ENCODE results near the gene EIF2D.
"Not testable (repeated sequence)": the region's sequence is repeated elsewhere in the genome, so short reads cannot be mapped to it uniquely, and the experiment has no call there.

Gene EIF2D

DNA sequence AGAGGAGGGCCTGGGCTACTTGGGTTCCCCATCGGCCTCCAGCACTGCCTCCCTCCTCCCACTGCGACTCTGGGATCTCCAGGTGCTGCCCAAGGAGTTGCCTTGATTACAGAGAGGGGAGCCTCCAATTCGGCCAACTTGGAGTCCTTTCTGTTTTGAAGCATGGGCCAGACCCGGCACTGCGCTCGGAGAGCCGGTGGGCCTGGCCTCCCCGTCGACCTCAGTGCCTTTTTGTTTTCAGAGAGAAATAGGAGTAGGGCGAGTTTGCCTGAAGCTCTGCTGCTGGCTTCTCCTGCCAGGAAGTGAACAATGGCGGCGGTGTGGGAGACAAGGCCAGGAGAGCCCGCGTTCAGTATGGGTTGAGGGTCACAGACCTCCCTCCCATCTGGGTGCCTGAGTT lies 24.4 kb downstream of the EIF2D start:
- DNase-seq (ENCODE audit: low read depth, low spot score), result no peak

- no peak for DNase-seq (ENCODE audit: low read depth, low spot score)
Observed at GRCh38 chr1:206586501-206587445, 25.5 kb downstream of the EIF2D start.

DNA sequence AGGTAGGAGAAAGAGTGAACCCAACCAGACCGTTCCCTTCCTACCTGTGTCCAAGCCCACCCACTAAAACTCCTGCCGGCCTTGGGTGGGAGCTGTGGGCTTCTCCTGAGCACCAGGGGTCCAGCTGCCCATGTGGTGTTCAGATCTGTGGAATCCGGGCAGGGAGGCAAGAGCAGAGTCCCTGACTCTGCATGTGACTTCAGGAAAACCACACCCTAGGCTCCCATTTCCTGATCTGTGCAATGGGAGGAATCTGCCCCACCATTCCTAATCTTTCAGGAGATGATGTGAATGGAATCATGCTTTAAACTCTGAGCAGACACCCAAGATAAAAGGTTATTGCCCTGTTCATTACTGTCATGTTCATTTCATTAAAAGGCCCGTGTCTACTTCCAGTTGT lies 27.6 kb downstream of the EIF2D start:
- no peak for DNase-seq (ENCODE audit: low read depth, low spot score)

- peak; percentile 82 for DNase-seq (ENCODE audit: low read depth, low spot score)
Observed at GRCh38 chr1:206583707-206584648, 28.3 kb downstream of the EIF2D start.

DNA sequence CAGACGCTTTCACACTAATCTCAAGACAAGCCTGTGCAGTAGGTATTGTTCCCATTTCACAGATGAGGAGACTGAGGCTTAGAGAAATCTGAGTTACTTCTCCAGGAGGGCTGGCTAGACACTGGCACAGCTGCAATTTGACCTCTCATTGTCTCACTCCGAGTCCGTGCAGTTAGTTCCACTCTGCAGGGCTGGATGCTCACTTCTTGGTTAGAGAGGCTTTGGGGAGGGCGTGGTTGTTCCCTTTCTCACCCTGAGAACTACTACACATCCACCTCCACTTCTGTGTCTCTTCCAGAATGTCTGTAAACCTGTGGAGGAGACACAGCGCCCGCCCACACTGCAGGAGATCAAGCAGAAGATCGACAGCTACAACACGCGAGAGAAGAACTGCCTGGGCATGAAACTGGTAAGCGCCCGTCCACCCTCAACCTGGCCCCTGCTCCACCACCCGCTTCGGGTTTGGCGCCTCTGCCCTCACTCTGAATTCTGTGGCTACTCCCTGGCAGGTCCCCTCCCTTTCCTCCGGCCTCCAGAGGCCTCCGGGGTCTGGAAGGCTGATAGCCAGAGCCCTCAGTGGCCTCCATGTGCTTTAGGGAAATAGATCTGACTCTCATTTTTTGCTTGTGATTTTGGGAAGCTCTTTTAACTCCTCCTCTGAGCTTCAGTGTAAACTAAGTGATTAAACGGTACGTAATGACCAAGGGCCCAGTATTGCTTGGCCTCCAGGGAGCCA lies 29.1 kb downstream of the EIF2D start:
- DNase-seq (ENCODE audit: low read depth, low spot score), result no peak

DNA sequence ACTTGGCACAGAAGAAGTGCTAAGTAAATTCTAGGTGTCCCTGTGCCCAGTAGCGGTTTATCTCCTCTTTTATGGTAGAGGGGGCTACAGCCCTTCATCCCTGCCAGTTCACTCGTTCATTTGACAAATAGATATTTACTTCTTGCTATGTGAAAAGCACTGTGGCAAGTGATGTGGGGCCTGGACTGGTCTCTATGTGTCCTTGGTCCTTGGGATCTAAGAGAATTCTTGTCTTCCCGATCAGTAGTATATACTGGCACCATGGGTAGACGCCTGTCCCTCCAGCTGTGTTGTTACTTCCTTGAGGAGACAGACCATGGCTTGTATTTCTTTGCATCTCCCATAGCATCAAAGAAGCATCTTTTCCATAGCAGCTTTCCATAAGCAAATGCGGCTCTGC lies 29.7 kb downstream of the EIF2D start:
- DNase-seq (ENCODE audit: low read depth, low spot score), result no peak

DNA sequence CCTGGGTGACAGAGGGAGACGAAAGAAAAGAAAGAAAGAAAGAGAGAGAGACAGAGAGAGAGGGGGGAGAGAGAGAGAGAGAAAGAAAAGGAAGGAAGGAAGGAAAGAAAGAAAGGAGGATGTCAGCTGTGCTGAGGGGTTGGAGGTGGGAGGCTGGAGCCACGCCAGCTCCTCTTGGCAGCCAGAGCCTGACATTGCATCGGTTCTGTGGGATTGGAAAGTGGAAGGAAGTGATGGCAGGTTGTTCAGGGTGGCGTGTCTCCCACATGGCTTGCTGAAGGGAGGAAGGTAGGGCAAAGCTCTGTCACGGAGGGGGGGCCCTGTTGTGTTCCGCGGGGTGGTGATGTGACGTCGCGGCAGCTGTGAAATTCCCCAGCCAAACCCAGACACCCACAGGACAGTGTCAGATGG lies 30.7 kb downstream of the EIF2D start:
- DNase-seq (ENCODE audit: low read depth, low spot score), result no peak

DNA sequence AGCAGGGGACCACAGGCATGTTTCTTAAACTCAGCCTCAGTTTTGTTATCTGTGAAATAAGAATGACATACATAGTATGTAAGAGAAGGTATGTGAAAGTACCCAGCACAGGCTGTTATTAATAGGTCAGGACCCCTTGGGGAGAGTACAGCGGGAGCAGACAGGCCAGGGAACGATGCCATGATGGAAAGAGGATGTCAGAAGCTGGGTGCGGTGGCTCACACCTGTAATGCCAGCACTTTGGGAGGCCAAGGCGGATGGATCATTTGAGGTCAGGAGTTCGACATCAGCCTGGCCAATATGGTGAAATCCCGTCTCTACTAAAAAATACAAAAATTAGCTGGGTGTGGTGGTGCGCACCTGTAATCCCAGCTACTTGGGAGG lies 31.2 kb downstream of the EIF2D start:
- not testable (repeated sequence) for DNase-seq (ENCODE audit: low read depth, low spot score)

GRCh38 chr1:206580438-206581113 lies 31.7 kb downstream of the EIF2D start:
- DNase-seq (ENCODE audit: low read depth, low spot score), result no peak

GRCh38 chr1:206579747-206580437 lies 32.4 kb downstream of the EIF2D start:
- peak; percentile 81 for DNase-seq (ENCODE audit: low read depth, low spot score)

GRCh38 chr1:206578978-206579374 lies 33.3 kb downstream of the EIF2D start:
- no peak for DNase-seq (ENCODE audit: low read depth, low spot score)

- DNase-seq (ENCODE audit: low read depth, low spot score), result no peak
Observed at GRCh38 chr1:206578068-206578977, 33.9 kb downstream of the EIF2D start.

DNA sequence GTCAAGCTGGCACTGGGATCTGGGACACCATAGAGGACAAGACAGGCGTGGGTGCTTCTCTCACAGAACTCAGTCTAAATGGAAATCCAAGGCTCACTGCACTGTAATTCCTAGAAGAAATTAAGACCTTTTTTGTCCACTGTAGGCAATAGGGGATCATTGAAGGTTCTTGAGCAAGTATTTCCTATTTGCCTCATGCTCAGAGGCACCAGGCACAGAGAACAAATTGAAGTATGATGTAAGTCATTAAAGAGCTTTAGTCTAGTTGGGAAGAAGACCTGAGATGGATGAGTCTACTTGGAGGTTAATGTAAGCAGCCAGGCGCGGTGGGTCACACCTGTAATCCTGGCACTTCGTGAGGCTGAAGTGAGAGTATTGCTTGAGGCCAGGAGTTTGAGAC lies 34.6 kb downstream of the EIF2D start:
- no peak for DNase-seq (ENCODE audit: low read depth, low spot score)

DNA sequence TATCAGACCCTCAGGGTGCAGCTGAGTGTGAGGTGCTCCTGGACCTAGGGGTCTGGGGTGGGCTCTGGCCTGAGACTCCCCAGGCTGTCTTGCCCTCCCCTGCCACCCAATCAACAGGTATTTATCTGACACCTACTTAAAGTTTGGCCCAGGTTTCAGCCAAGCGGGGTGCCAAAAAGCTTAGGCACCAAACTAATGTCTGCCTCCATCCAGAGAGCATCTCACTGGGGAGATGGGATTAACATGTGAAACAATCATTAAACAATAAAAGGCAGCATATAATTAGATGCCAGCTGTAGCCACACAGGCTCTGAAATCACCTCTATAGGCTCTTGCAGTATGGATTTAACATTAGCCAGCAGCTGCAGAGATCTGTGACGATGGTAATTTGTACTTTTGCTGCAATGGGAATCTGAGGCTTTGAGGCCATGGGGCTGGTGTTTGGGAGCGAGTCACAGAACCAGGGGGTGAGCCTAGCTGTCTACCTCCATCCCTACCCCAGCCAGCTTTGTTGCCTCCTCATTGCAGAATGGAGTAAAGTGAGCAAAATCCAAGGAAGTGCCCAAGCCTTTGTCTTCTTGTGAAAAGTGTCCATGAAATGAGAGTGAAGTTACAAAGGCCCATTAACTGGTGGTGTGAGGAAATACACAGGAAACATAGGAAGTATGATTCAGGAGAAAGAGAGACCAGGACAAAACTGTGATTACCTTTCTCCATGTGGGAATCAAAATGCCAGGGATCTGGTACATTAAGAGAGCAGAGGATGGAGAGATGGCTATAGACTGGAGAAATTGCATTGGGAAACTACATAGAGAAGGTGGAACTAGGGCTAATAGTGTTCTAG lies 36.1 kb downstream of the EIF2D start:
- DNase-seq (ENCODE audit: low read depth, low spot score), result no peak

DNA sequence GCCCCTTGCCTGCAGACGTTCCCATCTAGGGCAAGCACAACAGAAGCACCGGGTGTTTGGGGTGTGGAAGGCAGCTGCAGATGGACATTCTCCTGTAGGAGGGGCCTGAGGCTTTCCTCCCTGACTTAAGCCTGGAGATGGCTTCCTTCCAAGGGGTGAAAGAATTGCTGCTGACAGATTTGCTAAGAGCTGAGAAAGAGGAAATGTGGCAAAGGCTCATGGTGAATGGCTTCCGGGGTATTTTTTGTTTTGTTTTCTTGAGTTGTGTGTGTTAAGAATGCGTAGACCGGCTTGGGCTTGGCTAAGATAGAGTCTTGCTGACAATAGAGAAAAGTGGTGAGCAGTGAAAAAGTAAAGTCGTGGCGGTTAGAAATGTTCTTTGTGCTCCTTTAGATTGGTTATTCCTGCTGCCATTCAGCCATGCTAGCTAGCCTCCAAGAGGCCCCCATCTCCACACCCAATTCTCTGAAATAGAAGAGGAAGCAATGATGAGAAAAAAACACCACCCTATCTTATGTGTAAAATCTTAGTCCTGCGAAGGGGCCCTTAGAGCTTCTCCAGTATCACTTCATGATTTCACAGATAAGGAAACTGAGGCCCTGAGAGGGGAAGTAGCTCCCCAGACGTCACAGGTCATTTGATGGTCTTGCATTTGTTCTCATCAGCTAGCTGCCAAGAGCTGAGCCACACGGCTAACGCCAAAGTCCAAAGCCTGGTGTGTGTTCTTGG lies 36.9 kb downstream of the EIF2D start:
- peak; percentile 81 for DNase-seq (ENCODE audit: low read depth, low spot score)

DNA sequence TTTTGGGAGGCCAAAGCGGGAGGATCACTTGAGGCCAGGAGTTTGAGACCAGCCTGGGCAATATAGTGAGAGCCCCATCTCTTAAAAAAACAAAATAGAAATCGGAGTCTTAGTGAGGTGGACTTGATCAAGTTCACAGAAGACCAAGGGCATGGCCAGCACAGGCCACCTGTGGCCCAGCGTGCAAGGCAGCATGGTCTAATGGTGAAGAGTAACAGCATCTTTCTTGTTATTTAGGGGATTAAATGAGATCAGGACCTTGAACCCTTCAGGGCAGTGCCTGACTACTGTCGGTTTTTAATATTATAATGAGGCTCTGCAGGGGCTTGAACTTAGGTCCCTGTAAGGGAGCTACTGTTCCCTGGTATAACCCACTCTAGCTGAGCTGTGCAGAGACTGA lies 38.5 kb downstream of the EIF2D start:
- no peak for DNase-seq (ENCODE audit: low read depth, low spot score)

DNA sequence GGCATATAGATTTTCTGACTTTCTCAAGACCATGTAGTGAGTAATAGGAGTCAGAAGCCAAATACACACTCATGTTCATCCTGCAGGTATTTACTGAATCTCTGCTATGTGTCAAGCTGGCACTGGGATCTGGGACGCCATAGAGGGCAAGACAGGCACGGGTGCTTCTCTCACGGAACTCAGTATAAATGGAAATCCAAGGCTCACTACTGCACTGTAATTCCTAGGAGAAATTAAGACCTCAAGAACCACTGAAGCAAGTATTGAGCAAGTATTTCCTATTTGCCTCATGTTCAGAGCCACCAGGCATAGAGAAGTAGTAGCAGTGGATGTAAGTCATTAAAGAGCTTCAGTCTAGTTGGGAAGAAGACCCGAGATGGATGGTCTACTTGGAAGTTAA lies 38.9 kb downstream of the EIF2D start:
- no peak for DNase-seq (ENCODE audit: low read depth, low spot score)

- DNase-seq (ENCODE audit: low read depth, low spot score), result no peak
Observed at GRCh38 chr1:206572835-206573234, 39.4 kb downstream of the EIF2D start.
